Measurements from ENCODE around the gene THAP7. TPM values are rescaled to one million over a fixed set of nuclear protein-coding genes. Genes with fewer than 3 reads are reported as not detected.

THAP7 gene
- total and polyA plus RNA-seq, 2 of the 13 experiments (the other 11 are each of a cell fraction or from before 2014, with no cell fraction given), result 13.0 to 25.5 TPM

- H3K4me1 ChIP-seq (ENCODE audit: insufficient read depth, low read length), result peaks cover 39% of the 10 kb centered on the region
- WGBS (ENCODE audit: low lambda C conversion rate), result 83% methylated on average over 4 of the region's 4 CpGs
- no peaks in the 10 kb centered on the region; a peak in 2 of 5 replicates for H3K36me3 ChIP-seq (replicated peaks in 1 of 2; ENCODE audit: control insufficient read depth in 1 of 2, insufficient read depth in 2 of 2, low read length in 2 of 2)
- intact Hi-C loops (cut with micrococcal nuclease; ENCODE audit: unreplicated experiment), result no loop called here
- ChIA-PET POLR2A (interaction anchor here (0.6 to 4.3 kb wide), 8 partner anchors 9 to 29 kb away, joined by 3 to 45 read pairs (median 18); partner anchors contain the start of gene THAP7), CTCF (ENCODE audit: low intra/inter-chr PET ratio, low total read pairs) (no interaction called here)
- H3K27ac ChIP-seq (ENCODE audit: extremely low read length, insufficient read depth, low read length), result peak overlapping the region; percentile 67
- in situ Hi-C loops (cut with HindIII; ENCODE audit: extremely low pct_ligation_motif_present, low pct_unique_long_range_greater_than_20kb), result no loop called here
- 0 out of 2 replicates have a peak, but pooled peaks cover 4% of the 10 kb centered on the region for H3K9me3 ChIP-seq (ENCODE audit: low read length)
- DNase-seq (ENCODE audit: low spot score) (no peak), ATAC-seq (peak; percentile 1; the same call in 1 of the 3 replicates), FAIRE-seq (no peak)
- H3K4me2 ChIP-seq (ENCODE audit: low read depth, low read length), result peak overlapping the region; percentile 97
- BruUV-seq (replicated peaks), result no TSS peak
- 0 out of 2 replicates have a peak overlapping the region, but pooled peaks have one; percentile 25 for H3K9ac ChIP-seq (ENCODE audit: insufficient read depth, low read depth, low read length)
- no peak overlapping the region for H2AFZ ChIP-seq (ENCODE audit: low read length)
- H3K27me3 ChIP-seq (ENCODE audit: control insufficient read depth in 1 of 2, insufficient read depth in 2 of 2, low read length in 2 of 2), result no peaks in the 10 kb centered on the region; a peak in 1 of 5 replicates
- peak overlapping the region in 1 of 3 experiments; percentile 45; a peak in 1 of 6 replicates for H3K4me3 ChIP-seq (replicated peaks in 1 of 3; ENCODE audit: insufficient read depth in 1 of 3, low read depth in 2 of 3, low read length in 3 of 3)
- TF ChIP-seq, protein P1, sequence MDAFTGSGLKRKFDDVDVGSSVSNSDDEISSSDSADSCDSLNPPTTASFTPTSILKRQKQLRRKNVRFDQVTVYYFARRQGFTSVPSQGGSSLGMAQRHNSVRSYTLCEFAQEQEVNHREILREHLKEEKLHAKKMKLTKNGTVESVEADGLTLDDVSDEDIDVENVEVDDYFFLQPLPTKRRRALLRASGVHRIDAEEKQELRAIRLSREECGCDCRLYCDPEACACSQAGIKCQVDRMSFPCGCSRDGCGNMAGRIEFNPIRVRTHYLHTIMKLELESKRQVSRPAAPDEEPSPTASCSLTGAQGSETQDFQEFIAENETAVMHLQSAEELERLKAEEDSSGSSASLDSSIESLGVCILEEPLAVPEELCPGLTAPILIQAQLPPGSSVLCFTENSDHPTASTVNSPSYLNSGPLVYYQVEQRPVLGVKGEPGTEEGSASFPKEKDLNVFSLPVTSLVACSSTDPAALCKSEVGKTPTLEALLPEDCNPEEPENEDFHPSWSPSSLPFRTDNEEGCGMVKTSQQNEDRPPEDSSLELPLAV (CRISPR knock-in tag; conservative IDR thresholded peaks at IDR 0.05; ENCODE audit: low read depth), result no peak
- TF ChIP-seq, protein P2, sequence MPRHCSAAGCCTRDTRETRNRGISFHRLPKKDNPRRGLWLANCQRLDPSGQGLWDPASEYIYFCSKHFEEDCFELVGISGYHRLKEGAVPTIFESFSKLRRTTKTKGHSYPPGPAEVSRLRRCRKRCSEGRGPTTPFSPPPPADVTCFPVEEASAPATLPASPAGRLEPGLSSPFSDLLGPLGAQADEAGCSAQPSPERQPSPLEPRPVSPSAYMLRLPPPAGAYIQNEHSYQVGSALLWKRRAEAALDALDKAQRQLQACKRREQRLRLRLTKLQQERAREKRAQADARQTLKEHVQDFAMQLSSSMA (CRISPR knock-in tag; IDR thresholded peaks at IDR 0.05), result peak; percentile 22; the same call in 1 of the 2 replicates
- peak; percentile 67; the same call in 1 of the 2 replicates for TF ChIP-seq ZC3H13 (CRISPR knock-in tag; IDR thresholded peaks at IDR 0.05)
- TF ChIP-seq CHCHD3 (CRISPR knock-in tag; IDR thresholded peaks at IDR 0.05), result 0 out of 2 replicates have a peak, but pooled peaks have one; percentile 36
- 0 out of 2 replicates have a peak, but pooled peaks have one; percentile 14 for TF ChIP-seq SRY (CRISPR knock-in tag; IDR thresholded peaks at IDR 0.05)
- TF ChIP-seq KMT2B (CRISPR knock-in tag; IDR thresholded peaks at IDR 0.05), result 0 out of 2 replicates have a peak, but pooled peaks have one; percentile 7
- no peak for TF ChIP-seq ZNF10 (CRISPR knock-in tag; IDR thresholded peaks at IDR 0.05; ENCODE audit: borderline replicate concordance, low read depth)
- peaks cover 11% of the 10 kb centered on the region for H3K79me2 ChIP-seq (ENCODE audit: insufficient read depth, low read length)
- H4K20me1 ChIP-seq (ENCODE audit: insufficient read depth, low read length), result no peaks in the 10 kb centered on the region
Observed at GRCh38 chr22:20980523-20980922, 21.4 kb downstream of the THAP7 start.
